DOHH2 (cell line): Measurements from ENCODE around the gene BRIP1.

Source experiments
- H3F3A ChIP-seq: fragments of 200-600 bp; sonication (generic), shearing (Covaris generic); 2 replicates; pipeline ENCODE4 v1.6.0; 2016; ENCODE audit warnings: antibody characterized with exemption, mild to moderate bottlenecking; ENCODE audit not compliant: control insufficient read depth, insufficient read depth
- H3K27ac ChIP-seq: fragments of 200-600 bp; sonication (generic); 2 replicates; pipeline ENCODE4 v1.5.1; 2014; ENCODE audit warnings: low read depth, mild to moderate bottlenecking, low read length, moderate library complexity
- H3K27me3 ChIP-seq: fragments of 200-600 bp; sonication (generic); 2 replicates; pipeline ENCODE4 v1.6.1; 2014; ENCODE audit warnings: mild to moderate bottlenecking, low read length, mixed read lengths; ENCODE audit not compliant: control insufficient read depth
- H3K36me3 ChIP-seq: fragments of 200-600 bp; sonication (generic); 2 replicates; pipeline ENCODE4 v1.6.1; 2014; ENCODE audit warnings: mild to moderate bottlenecking, low read length, moderate library complexity, mixed read lengths; ENCODE audit not compliant: control insufficient read depth
- H3K4me1 ChIP-seq: fragments of 200-600 bp; sonication (generic); 2 replicates; pipeline ENCODE4 v1.6.1; 2014; ENCODE audit warnings: mild to moderate bottlenecking, low read length, mixed read lengths; ENCODE audit not compliant: control insufficient read depth
- H3K4me2 ChIP-seq: fragments of 200-600 bp; sonication (generic); 2 replicates; pipeline ENCODE4 v1.6.0; 2014; ENCODE audit warnings: mild to moderate bottlenecking, low read length, moderate library complexity
- H3K4me3 ChIP-seq: fragments of 200-600 bp; sonication (generic); 2 replicates; pipeline ENCODE4 v1.5.1; 2014; ENCODE audit warnings: mild to moderate bottlenecking, low read length, mixed read lengths
- H3K79me2 ChIP-seq: fragments of 200-600 bp; sonication (generic); 2 replicates; pipeline ENCODE4 v1.6.1; 2014; ENCODE audit warnings: mild to moderate bottlenecking, low read length, mixed read lengths; ENCODE audit not compliant: control insufficient read depth
- H3K9me2 ChIP-seq: fragments of 200-600 bp; sonication (generic); replicated peaks from 2 replicates; pipeline ENCODE4 v1.6.1; 2014; ENCODE audit warnings: mild to moderate bottlenecking, low read length, mixed read lengths; ENCODE audit not compliant: control insufficient read depth
- H3K9me3 ChIP-seq: fragments of 200-600 bp; sonication (generic); 2 replicates; pipeline ENCODE4 v1.6.1; 2014; ENCODE audit warnings: antibody characterized with exemption, low read length, mixed read lengths; ENCODE audit not compliant: control insufficient read depth, insufficient read depth
- H4K20me1 ChIP-seq: fragments of 200-600 bp; sonication (generic); 2 replicates; pipeline ENCODE4 v1.6.0; 2014; ENCODE audit warnings: low read depth, mild to moderate bottlenecking, antibody characterized with exemption, low read length, moderate library complexity; ENCODE audit not compliant: control insufficient read depth, insufficient read depth
- CTCF ChIP-seq: fragments of 200-600 bp; sonication (generic); IDR thresholded peaks from one replicate; pipeline ENCODE4 v1.5.1; 2014; ENCODE audit warnings: antibody characterized with exemption, mild to moderate bottlenecking, low read depth, low read length; ENCODE audit not compliant: poor library complexity, severe bottlenecking
- EZH2phosphoT487 ChIP-seq: fragments of 200-600 bp; sonication (generic); IDR thresholded peaks from 2 replicates; pipeline ENCODE4 v1.6.1; 2017; ENCODE audit warnings: borderline replicate concordance, mild to moderate bottlenecking, antibody characterized with exemption, low read length, moderate library complexity, mixed read lengths

Gene BRIP1

GRCh38 chr17:61716225-61716829 is 147.0 kb downstream of the BRIP1 start:
- Histone ChIP-seq H3K9me2 (no peaks in the 10 kb centered on the region), H3K79me2 (no peaks in the 10 kb centered on the region), H3K27me3 (no peaks in the 10 kb centered on the region), H3F3A (no peaks in the 10 kb centered on the region), H3K4me1 (no peaks in the 10 kb centered on the region), H3K4me3 (no peak overlapping the region), H3K36me3 (peaks cover 62% of the 10 kb centered on the region), H3K27ac (no peak overlapping the region), H3K4me2 (no peak overlapping the region), H3K9me3 (peaks cover 16% of the 10 kb centered on the region), H4K20me1 (no peaks in the 10 kb centered on the region)
- TF ChIP-seq EZH2phosphoT487 (no peak), CTCF (no peak)

GRCh38 chr17:61715348-61715747 is 148.0 kb downstream of the BRIP1 start:
- no peaks in the 10 kb centered on the region for H3K4me1 ChIP-seq
- peaks cover 16% of the 10 kb centered on the region for H3K9me3 ChIP-seq
- no peak overlapping the region for H3K27ac ChIP-seq
- TF ChIP-seq EZH2phosphoT487: no peak
- no peaks in the 10 kb centered on the region for H3K27me3 ChIP-seq
- no peaks in the 10 kb centered on the region for H3K79me2 ChIP-seq
- no peaks in the 10 kb centered on the region for H3K9me2 ChIP-seq
- H3K4me2 ChIP-seq: no peak overlapping the region
- no peak overlapping the region for H3K4me3 ChIP-seq
- H3F3A ChIP-seq: no peaks in the 10 kb centered on the region
- peaks cover 72% of the 10 kb centered on the region for H3K36me3 ChIP-seq
- H4K20me1 ChIP-seq: no peaks in the 10 kb centered on the region

GRCh38 chr17:61714300-61714699 is 149.0 kb downstream of the BRIP1 start:
- no peak overlapping the region for H3K27ac ChIP-seq
- H3K9me3 ChIP-seq: peaks cover 16% of the 10 kb centered on the region
- H3K9me2 ChIP-seq: no peaks in the 10 kb centered on the region
- no peaks in the 10 kb centered on the region for H4K20me1 ChIP-seq
- H3K79me2 ChIP-seq: no peaks in the 10 kb centered on the region
- H3K27me3 ChIP-seq: no peaks in the 10 kb centered on the region
- no peak overlapping the region for H3K4me3 ChIP-seq
- no peak overlapping the region for H3K4me2 ChIP-seq
- TF ChIP-seq EZH2phosphoT487 (no peak), CTCF (no peak)
- no peaks in the 10 kb centered on the region for H3K4me1 ChIP-seq
- peaks cover 76% of the 10 kb centered on the region for H3K36me3 ChIP-seq
- no peaks in the 10 kb centered on the region for H3F3A ChIP-seq

- H3K4me1 ChIP-seq: no peaks in the 10 kb centered on the region
- H3K79me2 ChIP-seq: no peaks in the 10 kb centered on the region
- H3K9me3 ChIP-seq: peaks cover 6% of the 10 kb centered on the region
- TF ChIP-seq CTCF (no peak), EZH2phosphoT487 (no peak)
- peaks cover 78% of the 10 kb centered on the region for H3K36me3 ChIP-seq
- H3F3A ChIP-seq: no peaks in the 10 kb centered on the region
- no peak overlapping the region for H3K4me2 ChIP-seq
- H3K4me3 ChIP-seq: no peak overlapping the region
- H3K9me2 ChIP-seq: no peaks in the 10 kb centered on the region
- no peaks in the 10 kb centered on the region for H3K27me3 ChIP-seq
- no peaks in the 10 kb centered on the region for H4K20me1 ChIP-seq
- H3K27ac ChIP-seq: no peak overlapping the region
Measured at GRCh38 chr17:61713035-61713434, 150.3 kb downstream of the BRIP1 start.
